Inflammatory macrophage (primary cell): ENCODE data around the gene RIC8B.

Source experiments
- DNase-seq, 2 donors: peaks; one replicate each; pipeline ENCODE4 v3.0.0-alpha.2; 2020 to 2022

The RIC8B gene

DNA sequence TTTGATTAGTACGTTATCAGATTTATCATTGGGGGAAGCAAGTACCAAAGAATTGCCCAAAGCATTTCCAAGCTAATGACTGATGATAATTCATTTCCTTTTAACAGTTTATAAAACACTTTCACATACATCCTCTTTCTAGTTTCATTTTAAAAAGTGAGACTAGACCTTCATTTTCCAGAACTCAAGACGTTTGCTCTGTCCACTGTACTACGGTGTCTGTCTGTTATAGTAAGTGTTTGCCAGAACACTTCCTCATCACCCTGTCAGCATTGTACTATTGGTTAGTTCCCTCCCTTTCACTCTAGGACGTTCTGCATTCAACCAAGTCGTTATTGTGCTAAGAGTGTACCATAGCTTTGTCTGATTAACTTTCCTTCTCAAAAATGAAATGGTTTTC lies 99.5 kb downstream of the RIC8B start:
- peak in 1 of 2 donors; percentile 6 for DNase-seq

GRCh38 chr12:106878804-106879203 lies 104.3 kb downstream of the RIC8B start:
- no peak for DNase-seq

DNA sequence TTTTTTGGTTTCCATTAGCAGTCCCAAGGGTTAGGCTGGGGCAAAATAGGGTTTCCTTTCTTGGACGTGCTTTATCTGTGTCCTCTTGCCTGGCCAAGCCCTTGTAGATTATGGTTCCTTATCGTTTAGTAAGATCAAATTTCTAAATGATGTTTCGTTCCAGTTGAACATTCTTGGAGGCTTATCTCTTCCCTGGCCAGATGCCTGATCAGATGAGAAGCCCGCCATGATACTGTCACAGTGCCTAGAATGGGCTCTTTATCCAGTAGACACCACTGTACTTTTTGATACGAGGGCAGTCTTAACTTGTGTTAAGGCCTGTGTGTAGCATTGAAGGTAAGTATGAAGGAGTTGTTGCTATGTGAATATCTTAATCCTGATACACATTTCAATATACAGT lies 105.1 kb downstream of the RIC8B start:
- no peak for DNase-seq

GRCh38 chr12:106883426-106883825 lies 108.9 kb downstream of the RIC8B start:
- no peak for DNase-seq

DNA sequence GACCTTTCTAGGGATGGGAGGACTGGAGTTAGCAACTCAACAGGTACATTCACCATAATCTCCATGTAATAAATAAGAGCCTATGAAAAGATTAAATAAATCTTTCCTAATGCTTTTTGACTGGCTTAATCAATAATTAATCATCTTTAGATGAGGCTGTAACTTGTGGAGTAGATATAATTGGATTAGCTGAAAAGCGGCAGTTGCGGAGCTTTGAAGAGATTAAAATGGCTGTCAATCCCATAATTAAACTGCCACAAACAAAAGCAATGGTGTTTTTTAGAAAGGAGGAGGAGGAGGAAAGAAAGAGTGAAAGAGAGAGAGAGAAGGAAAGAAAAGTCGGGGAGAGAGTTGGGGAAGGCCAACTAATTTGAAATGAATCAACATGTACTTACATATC lies 110.5 kb downstream of the RIC8B start:
- no peak for DNase-seq

DNA sequence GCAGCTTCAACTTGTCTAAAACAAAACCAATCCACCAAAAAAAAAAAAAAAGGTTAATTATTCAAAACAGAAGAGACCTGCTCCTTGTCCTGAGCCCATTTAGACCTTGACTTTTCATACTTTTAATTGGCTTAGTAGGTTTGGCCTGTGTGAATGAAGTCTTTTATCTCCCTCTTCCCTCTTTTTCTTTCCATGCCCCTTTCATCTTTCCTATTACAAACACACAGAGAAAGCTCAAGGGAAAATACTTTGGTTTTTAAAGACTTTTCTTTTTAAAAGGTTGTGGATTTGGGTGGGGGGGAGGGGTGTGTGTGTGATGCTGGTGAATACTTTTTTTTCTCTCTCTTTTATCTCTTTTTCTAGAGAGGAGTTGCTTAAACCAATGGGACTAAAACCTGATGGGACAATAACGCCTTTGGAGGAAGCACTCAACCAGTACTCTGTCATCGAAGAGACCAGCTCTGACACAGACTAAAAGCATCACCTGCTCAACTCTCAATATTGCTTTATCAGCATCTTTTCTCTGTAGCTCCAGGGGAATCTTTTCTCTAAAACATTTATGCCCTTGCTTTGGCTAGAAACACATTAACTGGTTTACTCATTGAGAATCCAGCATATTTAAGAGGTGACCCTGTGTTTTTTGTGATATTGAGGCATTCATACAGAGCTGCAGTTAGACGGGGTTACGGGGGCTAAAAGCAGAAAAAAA lies 111.2 kb downstream of the RIC8B start:
- no peak for DNase-seq

DNA sequence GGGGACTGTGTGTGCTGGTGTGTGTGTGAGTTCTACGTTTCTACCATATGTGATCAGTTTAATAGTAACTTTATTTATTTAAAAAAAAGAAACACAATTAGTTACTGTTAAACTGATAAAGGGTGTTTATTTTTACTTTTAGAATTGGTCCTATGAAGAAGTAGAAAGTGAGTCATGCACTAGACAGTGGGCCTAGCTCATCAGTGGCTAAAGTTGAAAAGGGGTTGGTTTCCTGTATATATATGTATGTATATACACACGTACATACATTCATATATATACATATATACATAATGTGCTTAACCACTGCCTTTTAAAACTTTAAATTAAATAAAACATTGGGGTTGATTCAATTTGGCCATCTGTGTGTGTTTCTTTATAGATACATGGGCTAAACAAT lies 112.5 kb downstream of the RIC8B start:
- no peak for DNase-seq

- DNase-seq, result no peak
Measured at GRCh38 chr12:106888348-106888970, 114.0 kb downstream of the RIC8B start.

- DNase-seq, result no peak
Measured at GRCh38 chr12:106889326-106889725, 114.8 kb downstream of the RIC8B start.

GRCh38 chr12:106889950-106890626 lies 115.6 kb downstream of the RIC8B start:
- DNase-seq, result no peak

DNA sequence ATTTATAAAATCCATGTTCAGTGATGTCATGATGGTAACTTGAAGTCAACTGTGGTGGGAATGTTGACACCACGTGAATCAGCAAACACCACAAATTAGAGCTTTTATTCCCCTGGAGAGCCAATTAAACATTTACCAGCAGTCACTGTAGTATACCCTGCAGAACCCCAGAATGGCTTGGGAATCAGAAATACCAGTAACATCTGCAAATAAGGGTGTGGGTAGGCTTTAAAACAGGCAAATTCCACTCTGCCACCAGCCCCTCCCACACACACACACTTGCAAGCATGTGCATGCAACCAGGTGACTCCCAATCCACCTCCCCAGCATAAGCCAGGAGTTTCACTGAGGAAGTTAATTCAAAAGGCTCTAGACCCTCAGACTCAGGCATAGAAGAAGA lies 117.6 kb downstream of the RIC8B start:
- DNase-seq, result no peak

GRCh38 chr12:106893451-106893850 lies 119.0 kb downstream of the RIC8B start:
- no peak for DNase-seq

DNA sequence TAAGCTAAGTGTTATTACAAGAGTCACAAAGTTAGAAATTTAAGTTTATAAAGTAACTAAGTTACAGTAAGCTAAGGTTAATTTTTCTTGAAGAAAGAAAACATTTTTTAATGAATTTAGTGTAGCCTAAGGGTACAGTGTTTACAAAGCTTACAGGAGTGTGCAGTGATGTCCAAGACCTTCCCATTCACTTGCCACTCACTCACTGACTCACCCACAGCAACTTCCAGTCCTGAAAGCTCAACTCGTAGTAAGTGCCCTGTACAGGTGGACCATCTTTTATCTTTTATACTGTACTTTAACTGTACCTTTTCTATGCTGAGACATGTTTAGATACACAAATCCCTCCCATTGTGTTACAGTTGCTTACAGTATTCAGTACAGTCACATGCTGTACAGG lies 120.3 kb downstream of the RIC8B start:
- no peak for DNase-seq

GRCh38 chr12:106896603-106897002 lies 122.1 kb downstream of the RIC8B start:
- DNase-seq, result no peak

GRCh38 chr12:106897082-106897481 lies 122.6 kb downstream of the RIC8B start:
- DNase-seq, result no peak

DNA sequence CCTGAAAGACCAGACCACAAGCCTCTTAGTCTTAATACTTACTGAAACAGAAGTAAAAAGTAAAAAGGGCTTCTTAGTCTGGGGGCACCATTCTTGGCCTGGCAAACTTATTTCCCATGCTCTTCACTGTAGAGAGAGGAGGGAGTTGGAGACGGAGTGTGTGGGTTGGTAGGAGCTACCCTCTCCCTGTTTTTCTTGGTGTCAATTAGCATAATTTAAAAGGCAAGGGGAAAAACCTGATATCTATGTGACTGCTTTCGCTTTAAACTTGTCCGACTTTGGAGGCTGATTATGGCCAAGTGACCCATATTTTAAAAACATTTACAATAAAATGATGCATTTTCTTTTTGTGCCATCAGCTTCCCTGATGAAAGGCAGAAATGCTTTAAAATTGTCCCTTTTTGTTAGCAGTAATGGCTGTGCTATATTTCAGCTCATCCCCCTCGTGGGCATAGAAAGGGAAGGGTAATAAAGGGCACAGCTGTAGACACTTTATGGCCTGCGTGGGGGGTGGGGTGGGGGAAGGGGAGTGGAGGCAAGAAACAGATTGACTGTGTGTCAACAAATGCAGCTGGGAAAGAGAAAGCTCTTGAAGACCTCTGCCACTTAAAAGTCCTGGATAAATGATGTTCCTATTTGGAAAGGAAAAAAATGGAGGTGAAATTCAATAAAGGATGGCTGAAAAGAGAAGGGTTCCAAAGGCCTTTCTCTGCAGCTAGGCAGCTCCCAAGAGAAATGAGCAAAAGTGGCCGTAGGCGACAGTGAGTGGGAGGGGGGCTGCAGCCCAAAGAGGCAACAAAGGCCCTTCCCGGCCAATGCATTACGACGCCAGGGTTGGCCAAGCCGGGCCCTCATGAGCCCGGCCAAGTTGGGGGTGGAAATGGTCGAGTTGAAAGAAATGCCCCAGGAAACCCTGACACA lies 123.8 kb downstream of the RIC8B start:
- DNase-seq, result no peak

DNA sequence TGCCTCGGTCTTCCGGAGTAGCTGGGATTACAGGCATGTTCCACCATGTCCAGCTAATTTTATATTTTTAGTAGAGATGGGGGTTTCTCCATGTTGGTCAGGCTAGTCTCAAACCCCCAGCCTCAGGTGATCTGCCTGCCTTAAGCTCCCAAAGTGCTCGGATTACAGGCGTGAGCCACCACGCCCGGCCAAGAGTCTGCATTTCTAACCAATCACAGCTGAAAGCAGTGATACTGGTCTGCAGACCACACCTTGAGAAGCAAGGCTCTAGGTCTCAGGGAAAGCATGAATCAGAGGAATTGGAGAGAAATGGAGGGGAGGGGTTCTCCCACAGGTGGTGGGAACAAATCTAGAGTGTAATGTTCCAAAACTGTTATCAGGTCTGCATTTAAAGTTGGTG lies 126.1 kb downstream of the RIC8B start:
- DNase-seq, result no peak

- DNase-seq, result no peak
Measured at GRCh38 chr12:106901276-106901675, 126.8 kb downstream of the RIC8B start.

DNA sequence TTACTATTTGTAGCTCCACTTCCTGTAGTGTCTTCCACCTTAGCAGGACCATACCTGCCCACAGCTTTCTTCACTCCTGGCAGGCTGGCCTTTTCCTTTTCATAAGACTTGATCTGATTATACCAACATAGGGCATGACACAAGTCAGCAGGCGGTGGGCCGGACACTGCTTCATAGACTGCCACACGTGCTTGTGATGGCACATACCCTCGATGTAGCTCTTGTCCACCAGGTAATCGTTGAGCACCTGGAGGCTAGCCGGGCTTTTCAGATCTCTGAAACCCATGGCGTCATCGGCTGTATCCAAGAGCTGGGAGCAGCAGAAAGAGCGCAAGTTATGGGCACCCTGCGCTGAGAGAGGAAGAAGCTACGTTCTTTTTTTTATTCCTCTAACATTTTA lies 127.6 kb downstream of the RIC8B start:
- no peak for DNase-seq

DNA sequence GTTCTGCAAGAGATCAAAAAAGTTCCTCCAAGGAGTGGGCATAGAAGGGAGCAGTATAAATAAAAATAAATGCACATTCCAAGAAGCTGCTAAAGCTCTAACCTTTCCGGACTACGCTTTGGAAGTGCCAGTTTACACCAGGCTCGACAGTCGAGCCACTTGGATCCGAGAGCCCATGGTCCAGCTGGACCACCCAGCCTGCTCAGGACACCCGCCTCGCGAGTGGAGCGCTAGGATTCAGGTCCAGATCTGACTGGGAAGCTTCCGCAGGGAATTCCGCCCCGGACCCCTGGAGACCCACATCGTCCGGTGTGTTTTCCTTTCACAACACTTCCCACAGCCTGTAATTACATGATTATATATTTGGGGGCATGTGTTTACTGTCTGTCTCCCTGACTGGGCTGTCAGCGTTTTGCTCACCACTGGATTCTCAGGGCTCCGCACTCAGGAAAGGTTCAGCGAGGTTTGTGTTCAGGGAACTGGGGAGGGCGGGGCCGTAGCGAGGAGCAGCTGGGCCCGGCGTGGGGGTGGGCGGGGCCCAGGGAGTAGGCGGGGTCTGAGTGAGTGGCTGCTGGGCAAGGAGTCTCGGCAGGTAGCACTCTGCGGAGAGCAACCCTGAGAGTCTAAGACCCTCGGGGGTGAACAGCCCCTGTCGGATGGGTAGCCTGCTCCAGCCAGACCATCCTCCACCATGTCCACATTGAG lies 128.9 kb downstream of the RIC8B start:
- peak in 1 of 2 donors; percentile 13 for DNase-seq

DNA sequence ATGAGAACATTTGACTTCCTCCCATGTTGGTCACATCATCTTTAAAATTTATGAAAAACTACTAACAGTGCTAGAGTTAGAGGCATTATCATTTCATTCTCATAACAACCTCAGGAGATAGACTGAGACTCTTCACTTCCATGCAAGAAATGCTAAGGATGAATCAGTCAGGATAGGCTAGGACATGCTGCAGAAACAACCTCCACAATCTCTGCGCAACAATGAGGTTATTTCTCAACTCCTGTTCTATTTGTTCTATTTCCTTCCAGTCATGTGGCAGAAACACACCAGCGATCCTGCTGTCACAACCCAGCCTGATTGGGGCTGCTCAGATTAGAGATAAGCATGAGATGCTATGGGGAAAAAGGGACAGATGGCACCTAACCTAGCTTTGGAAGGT lies 132.2 kb downstream of the RIC8B start:
- no peak for DNase-seq

- DNase-seq, result no peak
Measured at GRCh38 chr12:106907411-106907810, 132.9 kb downstream of the RIC8B start.
